ENCODE results near the gene SOX6. TPM values are rescaled to one million over a fixed set of nuclear protein-coding genes. Genes with fewer than 3 reads are reported as not detected.
"Not testable (repeated sequence)": the region's sequence is repeated elsewhere in the genome, so short reads cannot be mapped to it uniquely, and the experiment has no call there.

The SOX6 gene
- total and polyA plus RNA-seq, 5 experiments from 2014 or later, result 0.26 TPM; not detected in 4

- H3K4me1 Mint-ChIP-seq, result no peaks in the 10 kb centered on the region
- POLR2A ChIA-PET, result no interaction called here
Observed at GRCh38 chr11:16157327-16157726, 199.0 kb downstream of the SOX6 start.

GRCh38 chr11:16155448-16155847 is 200.9 kb downstream of the SOX6 start:
- Mint-ChIP-seq H3K9me3 (peaks cover 0 to 9% (median 2%) of the 10 kb centered on the region in 9 donors), H3K27me3 (no peaks in the 10 kb centered on the region), H3K4me1 (no peaks in the 10 kb centered on the region), H3K36me3 (no peaks in the 10 kb centered on the region), H3K4me3 (no peak overlapping the region), H3K27ac (no peak overlapping the region)
- ATAC-seq (no peak), DNase-seq (no peak)
- POLR2A ChIA-PET, result no interaction called here

More at GRCh38 chr11:16157327-16157726, 199.0 kb downstream of the SOX6 start:
- Mint-ChIP-seq H3K36me3 (no peaks in the 10 kb centered on the region), H3K27me3 (no peaks in the 10 kb centered on the region), H3K9me3 (peaks cover 0 to 9% (median 0%) of the 10 kb centered on the region in 9 donors), H3K27ac (no peak overlapping the region), H3K4me3 (no peak overlapping the region)
- no peak for DNase-seq
- ATAC-seq, result no peak

- H3K4me3 Mint-ChIP-seq, result no peak overlapping the region
- peaks cover 0 to 8% (median 2%) of the 10 kb centered on the region in 9 donors for H3K9me3 Mint-ChIP-seq
- no peaks in the 10 kb centered on the region for H3K4me1 Mint-ChIP-seq
- H3K27ac Mint-ChIP-seq, result no peak overlapping the region
- ATAC-seq (no peak), DNase-seq (no peak)
- no peaks in the 10 kb centered on the region for H3K36me3 Mint-ChIP-seq
- POLR2A ChIA-PET, result no interaction called here
- no peaks in the 10 kb centered on the region for H3K27me3 Mint-ChIP-seq
Observed at GRCh38 chr11:16154715-16155396, 201.5 kb downstream of the SOX6 start.

GRCh38 chr11:16153951-16154350 is 202.4 kb downstream of the SOX6 start:
- H3K27ac Mint-ChIP-seq, result no peak overlapping the region
- no peaks in the 10 kb centered on the region for H3K4me1 Mint-ChIP-seq
- H3K27me3 Mint-ChIP-seq, result no peaks in the 10 kb centered on the region
- no peak for ATAC-seq
- peaks cover 0 to 4% (median 2%) of the 10 kb centered on the region in 9 donors for H3K9me3 Mint-ChIP-seq
- no peaks in the 10 kb centered on the region for H3K36me3 Mint-ChIP-seq
- POLR2A ChIA-PET, result no interaction called here
- DNase-seq, result no peak
- H3K4me3 Mint-ChIP-seq, result no peak overlapping the region

- DNase-seq, result no peak
- no peak for ATAC-seq
- Mint-ChIP-seq H3K4me1 (no peaks in the 10 kb centered on the region), H3K27me3 (no peaks in the 10 kb centered on the region), H3K27ac (no peak overlapping the region), H3K4me3 (no peak overlapping the region), H3K9me3 (peaks cover 0 to 11% (median 5%) of the 10 kb centered on the region in 9 donors), H3K36me3 (no peaks in the 10 kb centered on the region)
- POLR2A ChIA-PET, result no interaction called here
Observed at GRCh38 chr11:16151138-16151537, 205.2 kb downstream of the SOX6 start.

- H3K27ac Mint-ChIP-seq, result no peak overlapping the region
- H3K9me3 Mint-ChIP-seq, result peaks cover 0 to 12% (median 5%) of the 10 kb centered on the region in 9 donors
- no peaks in the 10 kb centered on the region for H3K36me3 Mint-ChIP-seq
- H3K4me3 Mint-ChIP-seq, result no peak overlapping the region
- DNase-seq (no peak), ATAC-seq (no peak)
- POLR2A ChIA-PET, result no interaction called here
- H3K4me1 Mint-ChIP-seq, result no peaks in the 10 kb centered on the region
- H3K27me3 Mint-ChIP-seq, result no peaks in the 10 kb centered on the region
Observed at GRCh38 chr11:16149476-16149875, 206.9 kb downstream of the SOX6 start.

GRCh38 chr11:16148301-16148931 is 207.9 kb downstream of the SOX6 start:
- no peaks in the 10 kb centered on the region for H3K27me3 Mint-ChIP-seq
- no peak for ATAC-seq
- H3K4me3 Mint-ChIP-seq, result no peak overlapping the region
- H3K9me3 Mint-ChIP-seq, result peaks cover 0 to 22% (median 10%) of the 10 kb centered on the region in 9 donors
- no peaks in the 10 kb centered on the region for H3K36me3 Mint-ChIP-seq
- H3K4me1 Mint-ChIP-seq, result no peaks in the 10 kb centered on the region
- no peak for DNase-seq
- POLR2A ChIA-PET, result no interaction called here
- H3K27ac Mint-ChIP-seq, result no peak overlapping the region

- H3K27ac Mint-ChIP-seq, ATAC-seq, POLR2A ChIA-PET, H3K36me3 Mint-ChIP-seq, H3K4me3 Mint-ChIP-seq, H3K27me3 Mint-ChIP-seq, H3K4me1 Mint-ChIP-seq, DNase-seq: not testable (repeated sequence)
- H3K9me3 Mint-ChIP-seq, result peaks cover 0 to 34% (median 10%) of the 10 kb centered on the region in 9 donors
Observed at GRCh38 chr11:16146980-16147379, 209.4 kb downstream of the SOX6 start.

GRCh38 chr11:16141614-16142013 is 214.7 kb downstream of the SOX6 start:
- H3K4me1 Mint-ChIP-seq, H3K27ac Mint-ChIP-seq, POLR2A ChIA-PET, H3K27me3 Mint-ChIP-seq, ATAC-seq, DNase-seq, H3K36me3 Mint-ChIP-seq, H3K4me3 Mint-ChIP-seq: not testable (repeated sequence)
- peaks cover 0 to 26% (median 12%) of the 10 kb centered on the region in 9 donors for H3K9me3 Mint-ChIP-seq

GRCh38 chr11:16141162-16141561 is 215.2 kb downstream of the SOX6 start:
- POLR2A ChIA-PET, ATAC-seq, H3K27me3 Mint-ChIP-seq: not testable (repeated sequence)

GRCh38 chr11:16136792-16137390 is 219.5 kb downstream of the SOX6 start:
- H3K4me3 Mint-ChIP-seq, result no peak overlapping the region
- H3K27ac Mint-ChIP-seq, result no peak overlapping the region
- no peaks in the 10 kb centered on the region for H3K27me3 Mint-ChIP-seq
- H3K36me3 Mint-ChIP-seq, result no peaks in the 10 kb centered on the region
- POLR2A ChIA-PET, result no interaction called here
- no peaks in the 10 kb centered on the region for H3K4me1 Mint-ChIP-seq
- peaks cover 0 to 28% (median 14%) of the 10 kb centered on the region in 9 donors for H3K9me3 Mint-ChIP-seq
- DNase-seq (no peak), ATAC-seq (no peak)

More at GRCh38 chr11:16141162-16141561, 215.2 kb downstream of the SOX6 start:
- not testable (repeated sequence) for H3K36me3 Mint-ChIP-seq, H3K4me3 Mint-ChIP-seq, DNase-seq, H3K27ac Mint-ChIP-seq, H3K4me1 Mint-ChIP-seq
- H3K9me3 Mint-ChIP-seq, result peaks cover 0 to 26% (median 12%) of the 10 kb centered on the region in 9 donors

GRCh38 chr11:16133867-16134266 is 222.5 kb downstream of the SOX6 start:
- Mint-ChIP-seq H3K27ac (no peak overlapping the region), H3K36me3 (no peaks in the 10 kb centered on the region), H3K4me3 (no peak overlapping the region), H3K4me1 (no peaks in the 10 kb centered on the region), H3K9me3 (peaks cover 0 to 21% (median 13%) of the 10 kb centered on the region in 9 donors), H3K27me3 (no peaks in the 10 kb centered on the region)
- ATAC-seq (no peak), DNase-seq (no peak)
- POLR2A ChIA-PET, result no interaction called here

- Mint-ChIP-seq H3K27me3 (peaks cover 0 to 3% (median 0%) of the 10 kb centered on the region in 5 donors), H3K27ac (no peak overlapping the region), H3K4me3 (no peak overlapping the region), H3K9me3 (peaks cover 0 to 21% (median 6%) of the 10 kb centered on the region in 9 donors), H3K4me1 (no peaks in the 10 kb centered on the region), H3K36me3 (no peaks in the 10 kb centered on the region)
- POLR2A ChIA-PET, result no interaction called here
- no peak for DNase-seq
- ATAC-seq, result no peak
Observed at GRCh38 chr11:16127732-16128131, 228.6 kb downstream of the SOX6 start.

Data from naive thymus-derived CD8-positive, alpha-beta T cell (primary cell).